C4-2B (cell line): ENCODE measurements around the gene CDK2AP2.

Experiments used
- H3K27ac ChIP-seq: fragments of 450-650 bp; 2 replicates; pipeline ENCODE4 v1.5.1; 2017
- CTCF ChIP-seq: fragments of 450-650 bp; conservative IDR thresholded peaks from 2 replicates; pipeline ENCODE4 v1.5.1; 2017; ENCODE audit warnings: mild to moderate bottlenecking
- ZFX ChIP-seq: fragments of 450-650 bp; IDR thresholded peaks from 2 replicates; pipeline ENCODE4 v1.6.1; 2017

The CDK2AP2 gene

GRCh38 chr11:67464411-67465188 lies 43.4 kb downstream of the CDK2AP2 start:
- H3K27ac ChIP-seq = peak overlapping the region; percentile 97
- TF ChIP-seq CTCF (no peak), ZFX (0 out of 2 replicates have a peak, but pooled peaks have one; percentile 40)

- H3K27ac ChIP-seq = peak overlapping the region; percentile 97
- TF ChIP-seq ZFX (no peak; the same call in 1 of the 2 replicates), CTCF (no peak)
Observed at GRCh38 chr11:67463680-67464410, 44.1 kb downstream of the CDK2AP2 start.

GRCh38 chr11:67463186-67463585 lies 44.8 kb downstream of the CDK2AP2 start:
- TF ChIP-seq ZFX (no peak), CTCF (no peak)
- peak overlapping the region; percentile 97 for H3K27ac ChIP-seq

- no peak overlapping the region for H3K27ac ChIP-seq
- no peak for TF ChIP-seq CTCF
- no peak for TF ChIP-seq ZFX
Observed at GRCh38 chr11:67458266-67458665, 49.7 kb downstream of the CDK2AP2 start.

GRCh38 chr11:67457453-67457852 lies 50.5 kb downstream of the CDK2AP2 start:
- H3K27ac ChIP-seq = no peak overlapping the region
- TF ChIP-seq ZFX (no peak), CTCF (no peak)
